Mammary epithelial cell (primary cell): ENCODE data around the gene JAG2.

ENCODE experiments used
- CTCF ChIP-seq, 2 donors: IDR thresholded peaks in 1 of 2; conservative IDR thresholded peaks in 1 of 2; 2 replicates each; pipeline ENCODE4 v1.5.1; 2011 to 2012; ENCODE audit warnings: inconsistent platforms in 2 of 2, low read length in 2 of 2, mild to moderate bottlenecking in 2 of 2, control low read depth in 1 of 2, low read depth in 1 of 2; ENCODE audit not compliant: insufficient read depth in 1 of 2; ENCODE audit errors: extremely low read depth in 1 of 2
- EZH2 ChIP-seq: IDR thresholded peaks from 2 replicates; pipeline ENCODE4 v1.6.1; 2012; ENCODE audit warnings: low read length, inconsistent platforms, borderline replicate concordance

GRCh38 chr14:105171004-105171673 is 2.6 kb upstream of the JAG2 start:
- TF ChIP-seq CTCF (conservative IDR thresholded peaks at IDR 0.05 in 1 of 2, IDR thresholded peaks at IDR 0.05 in 1 of 2; ENCODE audit: extremely low read depth in 1 of 2, insufficient read depth in 1 of 2, low read depth in 1 of 2, low read length in 2 of 2) (no peak), EZH2 (no peak)
